GM19240 (cell line): ENCODE measurements around the gene CAMK2D.
"Not testable (repeated sequence)": the region's sequence is repeated elsewhere in the genome, so short reads cannot be mapped to it uniquely, and the experiment has no call there.

Experiments used
- DNase-seq: peaks from one replicate; pipeline ENCODE4 v3.0.0; 2011; ENCODE audit warnings: low spot score; ENCODE audit not compliant: insufficient read length

Gene CAMK2D

DNA sequence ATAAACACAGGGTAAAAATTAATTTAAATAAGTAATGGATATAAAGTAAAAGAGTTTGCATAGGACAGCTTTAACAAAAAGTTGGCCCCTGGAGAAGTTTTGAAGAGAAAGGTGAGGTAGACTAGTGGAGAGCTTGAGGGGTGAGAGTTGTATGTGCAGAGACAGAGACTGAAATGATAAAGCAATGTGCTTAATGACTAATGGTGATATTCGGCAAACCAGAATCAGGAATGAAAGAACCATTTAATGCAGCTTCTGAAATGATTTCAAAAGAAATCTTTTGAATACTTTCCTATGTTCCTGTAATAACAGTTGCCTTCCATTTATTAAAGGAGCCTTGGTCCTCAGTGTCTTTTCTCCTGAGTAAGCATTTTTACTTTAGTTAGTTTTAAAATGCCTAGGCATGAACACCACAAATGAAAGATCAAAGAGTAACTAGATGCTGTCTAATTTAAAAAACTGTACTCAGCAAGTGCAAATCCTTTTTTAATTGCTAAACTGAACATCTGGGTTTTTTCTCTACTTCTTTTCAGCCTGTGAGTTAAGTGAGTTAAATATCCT is 28.5 kb downstream of the CAMK2D start:
- no peak for DNase-seq

DNA sequence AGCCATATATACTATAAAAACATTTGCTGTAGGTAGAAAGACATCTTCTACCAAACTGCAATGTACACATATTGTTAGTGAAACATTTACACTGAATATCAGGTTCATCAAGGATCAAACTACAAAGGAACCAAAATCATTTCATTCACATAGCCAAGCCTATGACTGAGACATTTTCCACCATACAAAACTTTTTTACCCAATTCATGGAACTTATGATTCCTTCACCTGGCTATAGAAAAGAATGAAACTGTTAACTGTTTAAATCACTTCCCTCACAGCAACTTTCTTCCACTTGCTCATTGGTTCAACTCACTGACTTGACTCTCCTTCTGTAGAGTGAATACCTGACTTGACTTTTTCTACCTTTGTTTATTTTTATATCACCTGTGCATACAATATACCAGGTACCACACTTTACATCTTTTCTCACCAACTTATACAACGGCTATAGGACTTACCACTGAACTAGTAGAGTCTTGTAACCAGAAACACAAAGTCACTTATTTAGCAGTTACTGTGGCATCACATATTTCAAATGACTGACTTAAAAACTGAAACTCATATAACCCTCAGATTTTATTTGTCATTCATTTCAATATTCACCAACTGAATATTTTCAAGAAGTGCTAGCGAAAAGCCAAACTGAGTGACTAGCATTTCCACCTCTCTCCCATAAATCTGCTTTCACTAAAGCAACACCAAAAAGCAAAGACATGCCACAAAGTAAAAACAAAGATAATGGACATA is 30.9 kb downstream of the CAMK2D start:
- no peak for DNase-seq

DNA sequence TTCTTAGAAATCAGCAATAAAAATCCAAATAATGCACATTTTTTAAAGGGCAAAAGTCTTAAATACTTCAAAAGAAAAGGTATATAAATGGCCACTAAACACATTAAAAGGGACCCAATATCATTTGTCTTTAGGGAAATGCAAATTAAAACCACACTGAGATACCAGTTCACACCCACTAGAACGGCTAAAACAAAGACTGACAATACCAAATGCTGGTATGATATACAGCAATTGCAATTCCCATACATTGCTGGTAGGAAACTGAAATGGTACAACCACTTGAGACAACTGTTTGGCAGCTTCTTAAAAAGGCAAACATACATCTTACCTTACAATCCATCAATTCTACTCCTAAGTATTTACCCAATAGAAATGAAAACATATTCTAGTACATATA is 33.7 kb downstream of the CAMK2D start:
- DNase-seq, result no peak

DNA sequence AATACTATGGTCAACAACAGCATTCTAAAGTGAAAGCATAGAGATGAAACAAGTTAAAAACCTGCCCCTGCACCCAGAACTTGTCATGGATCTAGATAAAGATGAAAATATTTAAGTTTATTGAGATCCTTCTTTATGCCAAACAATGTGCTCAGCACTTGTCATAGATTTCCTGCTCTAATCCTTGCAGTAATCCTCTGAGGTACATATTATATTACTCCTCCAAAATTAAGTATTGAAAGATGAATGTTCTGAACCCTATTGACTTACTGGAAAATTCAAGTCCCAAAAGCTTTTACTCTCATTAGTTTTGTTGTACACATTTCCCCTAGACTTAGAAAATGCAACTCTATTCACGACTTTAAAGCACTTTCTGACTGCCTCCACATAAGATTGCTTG is 35.6 kb downstream of the CAMK2D start:
- no peak for DNase-seq

DNA sequence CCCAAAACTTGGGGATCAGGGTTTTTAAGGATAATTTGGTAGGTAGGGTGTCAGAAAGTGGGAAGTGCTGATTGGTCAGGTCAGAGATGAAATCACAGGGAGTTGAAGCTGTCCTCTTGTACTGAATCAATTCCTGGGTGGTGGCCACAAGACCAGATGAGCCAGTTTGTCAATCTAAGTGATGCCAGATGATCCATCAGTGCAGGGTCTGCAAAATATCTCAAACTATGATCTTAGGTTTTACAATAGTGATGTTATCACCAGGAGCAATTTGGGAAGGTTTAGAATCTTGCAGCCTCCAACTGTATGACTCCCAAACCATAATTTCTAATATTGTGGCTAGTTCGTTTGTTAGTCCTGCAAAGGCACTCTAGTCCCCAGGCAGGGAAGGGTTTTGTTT is 43.3 kb downstream of the CAMK2D start:
- no peak for DNase-seq

DNA sequence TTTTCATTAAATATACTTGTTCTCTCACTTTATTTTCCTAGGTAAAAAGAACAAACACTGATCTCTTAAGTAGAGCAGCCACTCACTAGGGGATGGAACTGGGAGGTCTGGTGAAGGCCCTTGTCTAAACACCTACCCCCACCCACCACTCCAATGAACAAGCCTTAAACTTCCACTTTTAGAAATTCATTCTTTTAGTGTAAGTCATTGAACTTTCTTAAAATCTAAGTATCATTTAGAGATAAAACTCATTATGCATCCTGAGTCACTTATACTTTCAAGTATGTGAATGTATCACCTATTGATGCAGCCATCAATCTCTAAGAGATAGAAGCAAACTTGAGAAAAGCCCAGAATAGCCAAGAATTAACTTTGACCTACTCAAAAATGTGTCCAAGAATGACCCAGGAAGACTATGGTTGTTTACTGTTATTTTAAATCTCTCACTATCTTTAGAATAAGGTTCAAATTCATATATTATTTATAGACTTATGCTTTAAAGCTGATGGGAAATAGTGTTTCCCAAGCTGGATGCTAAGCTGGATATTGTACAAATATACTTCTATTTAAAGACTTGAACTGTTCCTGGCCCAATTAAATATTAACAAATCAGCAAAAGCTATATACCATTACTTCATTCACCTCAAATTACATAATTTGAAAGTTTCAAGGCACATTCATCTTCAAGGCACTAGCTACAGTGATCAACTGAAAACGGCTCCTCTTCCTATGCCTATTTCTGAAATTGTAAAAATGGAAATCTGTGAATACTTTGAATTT is 49.5 kb downstream of the CAMK2D start:
- DNase-seq, result no peak

DNA sequence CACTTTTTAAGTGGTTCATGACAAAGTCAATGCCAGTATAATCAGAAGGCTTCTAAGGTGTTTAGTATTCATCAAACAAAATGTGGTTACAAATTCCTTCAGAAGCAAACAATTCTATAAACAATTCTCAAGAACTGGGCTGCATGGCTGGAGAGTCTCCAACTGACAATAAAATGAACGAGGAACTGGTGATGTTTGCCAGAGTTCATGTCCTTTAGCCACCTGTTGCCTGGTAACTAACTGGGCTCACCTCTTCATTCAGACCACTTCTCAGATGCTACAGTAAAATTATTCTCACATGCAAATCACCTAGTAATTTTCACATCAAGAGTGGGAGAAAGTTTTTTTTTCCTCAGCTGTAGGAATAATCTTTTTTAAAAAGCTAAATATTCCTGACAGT is 53.3 kb downstream of the CAMK2D start:
- no peak for DNase-seq

DNA sequence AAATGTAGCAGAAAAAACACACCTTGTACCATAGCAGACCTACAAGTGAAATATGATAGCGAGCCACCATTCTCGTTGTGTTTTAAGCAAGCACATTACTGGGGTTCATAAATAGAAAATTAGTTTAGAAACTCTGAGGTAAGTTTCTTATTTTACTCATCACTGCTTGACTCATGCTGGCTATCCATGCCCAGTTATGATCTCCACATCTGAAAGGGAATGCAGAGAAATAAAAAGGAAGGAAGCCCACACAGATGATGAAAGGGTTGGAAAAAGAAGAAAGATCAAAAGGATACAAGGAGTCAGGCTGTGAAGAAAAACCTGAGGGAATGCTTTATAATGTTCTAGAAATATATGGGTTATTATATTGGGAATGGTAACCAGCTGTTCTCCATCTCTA is 54.5 kb downstream of the CAMK2D start:
- no peak for DNase-seq

DNA sequence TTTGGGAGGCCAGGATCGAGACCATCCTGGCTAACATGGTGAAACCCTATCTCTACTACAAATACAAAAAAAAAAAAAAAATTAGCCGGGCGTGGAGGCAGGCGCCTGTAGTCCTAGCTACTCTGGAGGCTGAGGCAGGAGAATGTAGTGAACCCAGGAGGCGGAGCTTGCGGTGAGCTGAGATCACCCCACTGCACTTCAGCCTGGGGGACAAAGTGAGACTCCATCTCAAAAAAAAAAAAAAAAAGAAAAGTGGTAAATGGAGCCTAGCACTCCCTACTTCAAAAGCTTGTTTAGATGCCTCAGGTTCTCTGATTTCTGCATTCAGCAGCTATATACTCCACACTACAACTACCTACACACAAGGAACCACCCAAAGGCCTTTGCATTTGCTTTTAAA is 56.4 kb downstream of the CAMK2D start:
- not testable (repeated sequence) for DNase-seq

DNA sequence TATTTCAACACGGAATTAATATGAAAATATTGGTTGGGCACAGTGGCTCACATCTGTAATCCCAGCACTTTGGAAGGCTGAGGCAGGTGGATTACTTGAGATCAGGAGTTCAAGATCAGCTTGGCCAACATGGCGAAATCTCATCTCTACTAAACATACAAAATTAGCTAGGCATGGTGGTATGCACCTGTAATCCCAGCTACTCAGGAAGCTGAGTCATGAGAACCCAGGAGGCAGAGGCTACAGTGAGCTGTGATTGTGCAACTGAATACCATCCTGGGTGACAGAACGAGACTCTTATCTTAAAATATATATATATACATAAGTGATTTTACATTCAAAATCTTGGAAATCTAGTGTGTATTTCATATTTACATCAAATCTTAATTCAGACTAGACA is 58.9 kb downstream of the CAMK2D start:
- DNase-seq, result not testable (repeated sequence)

DNA sequence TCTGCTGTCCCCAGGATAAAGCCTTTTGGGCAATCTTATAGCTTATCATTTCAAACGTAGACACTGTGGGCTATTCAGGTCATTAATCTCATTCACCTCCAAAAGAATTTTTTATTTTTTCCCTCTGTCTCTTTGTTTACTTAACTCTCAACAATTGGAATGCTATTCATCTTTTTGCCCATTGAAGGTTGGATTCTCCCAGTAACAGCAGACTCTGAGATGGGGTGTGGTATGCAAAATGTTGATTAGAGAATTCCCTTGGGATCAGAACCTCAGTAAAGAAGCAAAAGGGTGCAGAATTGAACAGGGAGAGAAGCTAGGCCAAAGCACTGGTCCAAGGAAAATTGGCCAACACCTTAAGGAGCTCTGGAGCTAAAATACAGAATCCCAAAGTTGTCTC is 60.4 kb downstream of the CAMK2D start:
- no peak for DNase-seq

DNA sequence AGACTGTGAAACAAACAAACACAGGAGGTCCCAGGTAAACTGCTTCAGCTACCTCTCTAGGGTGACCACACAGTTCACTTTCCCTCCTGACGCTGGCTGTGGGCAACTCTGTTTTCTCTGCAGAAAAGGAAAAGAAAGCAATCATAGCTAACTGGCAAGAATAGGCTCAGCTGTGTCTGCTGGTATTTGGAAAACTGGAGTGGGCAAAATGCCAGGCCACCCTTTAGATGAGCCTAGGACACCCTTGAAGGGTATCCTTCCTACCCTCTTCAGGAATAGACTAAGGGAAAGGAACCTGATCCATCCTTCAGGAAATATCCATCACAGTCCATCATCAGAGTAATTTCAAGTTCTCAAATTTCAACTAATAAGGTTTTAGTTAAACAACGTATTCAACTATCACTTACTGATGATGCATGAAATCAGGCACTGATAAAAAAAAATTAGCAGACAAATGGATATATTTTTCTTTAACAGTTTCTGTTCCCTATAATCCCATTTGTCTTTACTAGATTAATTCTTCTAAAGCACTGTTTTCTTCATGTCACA is 60.9 kb downstream of the CAMK2D start:
- DNase-seq, result no peak

DNA sequence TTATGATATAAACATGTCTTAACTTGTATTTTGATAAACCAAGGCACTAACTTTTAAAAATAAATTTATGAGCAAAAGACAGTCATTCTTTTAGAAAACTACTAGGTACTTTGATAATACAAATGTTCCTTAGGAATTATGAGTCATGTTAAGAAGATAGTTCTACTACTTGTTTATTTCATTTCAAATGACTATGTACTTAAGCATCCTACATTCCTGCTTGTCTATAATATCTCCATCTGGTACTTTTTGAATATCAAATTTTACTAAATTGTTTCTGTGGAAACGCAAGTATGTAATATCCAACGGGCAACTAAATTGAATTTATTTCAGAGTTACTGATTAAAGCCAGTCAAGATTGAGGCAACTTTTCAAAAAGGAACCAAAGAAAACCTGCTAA is 61.8 kb downstream of the CAMK2D start:
- no peak for DNase-seq

DNA sequence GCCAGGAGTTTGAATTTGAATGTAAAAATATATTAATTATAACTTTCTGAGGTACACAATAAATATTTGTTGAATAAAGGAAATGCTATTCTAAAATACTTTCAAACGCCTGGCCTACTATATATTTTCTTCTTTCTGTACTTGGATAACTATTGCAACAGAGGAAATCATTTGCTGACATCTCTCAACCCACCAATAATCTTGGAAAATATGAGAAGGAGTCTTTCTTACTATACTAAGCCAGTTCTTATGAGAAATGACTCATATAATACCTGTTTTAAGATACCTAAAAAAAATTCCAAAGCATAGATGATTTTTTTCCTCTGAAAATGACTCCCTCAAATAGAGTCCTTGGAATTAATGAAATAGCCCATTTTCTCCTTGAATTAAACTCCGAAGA is 64.1 kb downstream of the CAMK2D start:
- DNase-seq, result no peak

DNA sequence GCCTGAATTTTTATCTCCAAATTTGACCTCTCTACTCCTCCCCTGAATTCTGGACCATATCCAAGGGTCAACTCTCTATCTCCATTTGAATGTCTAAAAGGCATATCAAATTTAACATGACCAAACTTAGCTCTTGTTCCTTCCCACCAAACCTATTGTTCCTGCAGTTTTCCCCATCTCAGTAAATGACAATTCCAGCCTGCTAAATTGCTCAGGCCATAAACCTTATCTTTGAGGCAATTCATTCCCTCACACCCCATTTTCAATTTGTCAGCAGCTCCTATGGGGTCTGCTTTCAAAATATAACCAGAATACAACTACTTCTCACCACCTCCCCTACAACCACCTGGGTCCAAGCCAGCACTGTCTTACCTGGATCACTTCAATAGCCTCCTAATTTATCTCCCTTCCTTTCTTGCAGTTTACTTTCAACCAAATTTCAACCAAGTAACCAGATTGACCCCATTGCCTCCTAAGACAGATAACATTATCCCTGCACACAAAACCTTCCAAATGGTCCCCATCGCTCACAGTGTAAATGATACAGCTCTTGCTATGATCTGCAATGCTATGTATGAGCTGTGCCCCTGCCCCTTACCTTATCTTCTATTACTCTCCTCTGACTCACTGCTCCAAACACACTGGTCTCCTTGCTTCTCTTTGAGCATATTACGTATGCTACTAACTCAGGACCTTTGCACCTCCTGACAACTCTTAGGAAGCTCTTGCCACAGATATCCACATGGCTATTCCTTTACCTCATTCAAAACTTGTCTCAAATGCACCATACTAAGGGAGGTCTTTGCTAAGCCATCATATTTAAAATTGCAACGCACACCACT is 66.0 kb downstream of the CAMK2D start:
- no peak for DNase-seq

DNA sequence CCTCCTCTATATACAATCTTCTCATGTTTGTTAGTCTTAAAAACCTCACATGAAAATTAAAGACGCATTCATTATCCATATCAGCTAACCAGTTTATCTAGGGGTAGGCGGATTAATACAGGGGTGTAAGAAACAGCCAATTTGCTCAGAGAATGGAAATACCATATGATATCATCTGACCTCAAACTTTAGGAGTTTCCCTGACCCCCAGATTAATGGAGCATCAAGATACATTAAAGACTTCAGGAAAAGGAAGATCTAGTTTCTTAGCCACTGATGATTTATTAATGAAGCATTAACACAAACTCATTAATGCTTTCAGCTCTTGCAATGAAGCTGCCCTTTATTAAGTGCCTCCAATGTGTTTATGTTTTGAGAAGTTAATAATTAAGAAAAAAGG is 67.5 kb downstream of the CAMK2D start:
- DNase-seq, result no peak

DNA sequence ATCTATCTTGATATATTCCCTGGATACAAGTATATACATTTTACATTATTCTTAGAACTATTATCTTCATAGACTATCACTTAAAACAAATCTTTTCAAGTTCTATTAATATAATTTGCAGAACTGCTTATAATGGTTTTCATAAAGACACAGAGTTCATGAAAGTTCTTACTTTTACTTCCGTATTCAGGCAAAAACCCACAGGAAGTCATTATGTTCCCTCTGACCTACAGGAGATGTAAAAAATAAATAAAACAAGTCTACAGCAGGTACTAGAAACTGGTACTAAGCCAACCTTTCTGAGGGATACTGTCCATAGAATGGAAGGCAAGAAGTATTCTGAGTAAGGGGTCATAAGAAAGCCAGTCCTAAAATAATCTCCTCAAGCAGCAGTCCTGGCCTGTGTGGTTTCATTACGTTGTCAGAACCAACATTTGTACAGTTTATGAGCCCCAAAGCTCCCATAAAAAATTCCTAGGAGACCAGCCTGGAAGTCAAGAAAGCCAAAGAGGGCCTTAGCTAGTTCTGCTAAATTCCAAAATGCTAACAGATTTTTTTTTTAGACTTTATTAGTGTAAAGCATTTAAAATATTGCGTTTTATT is 68.6 kb downstream of the CAMK2D start:
- DNase-seq, result no peak

DNA sequence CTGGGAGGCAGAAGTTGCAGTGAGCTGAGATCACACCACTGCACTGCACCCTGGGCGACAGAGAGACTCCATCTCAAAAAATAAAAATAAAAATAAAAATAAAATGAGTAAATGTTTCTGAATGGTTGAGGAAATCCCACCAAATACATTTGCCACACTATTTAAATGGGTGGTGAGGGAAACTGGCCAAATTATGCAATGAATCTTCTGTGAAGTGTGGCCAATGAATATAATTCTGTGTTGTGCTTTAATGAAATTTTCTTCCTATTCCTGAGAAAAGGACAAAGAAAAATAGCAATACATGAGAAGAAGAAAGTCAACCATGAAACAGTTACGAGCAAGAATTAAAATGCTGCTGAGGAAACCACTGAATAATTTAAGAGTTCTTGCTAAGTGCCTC is 69.9 kb downstream of the CAMK2D start:
- no peak for DNase-seq

DNA sequence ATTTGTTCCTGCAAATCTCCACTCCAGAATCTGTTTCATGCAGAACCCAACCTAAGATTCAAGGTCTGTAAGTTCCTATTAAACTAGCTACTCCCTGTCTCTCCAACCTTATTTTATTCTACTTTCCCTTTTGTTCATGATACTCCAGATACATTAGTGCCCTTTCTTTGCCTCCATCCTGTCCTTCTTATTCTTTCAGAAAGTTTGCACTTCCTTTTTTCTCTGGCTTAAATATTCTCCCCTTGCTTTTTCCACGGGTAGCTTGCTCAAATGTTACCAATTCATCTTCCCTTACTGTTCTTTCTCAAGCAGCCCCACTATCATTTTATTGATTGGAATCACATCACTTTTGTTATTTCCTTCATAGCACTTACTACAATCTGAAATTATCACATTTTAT is 72.1 kb downstream of the CAMK2D start:
- DNase-seq, result no peak

DNA sequence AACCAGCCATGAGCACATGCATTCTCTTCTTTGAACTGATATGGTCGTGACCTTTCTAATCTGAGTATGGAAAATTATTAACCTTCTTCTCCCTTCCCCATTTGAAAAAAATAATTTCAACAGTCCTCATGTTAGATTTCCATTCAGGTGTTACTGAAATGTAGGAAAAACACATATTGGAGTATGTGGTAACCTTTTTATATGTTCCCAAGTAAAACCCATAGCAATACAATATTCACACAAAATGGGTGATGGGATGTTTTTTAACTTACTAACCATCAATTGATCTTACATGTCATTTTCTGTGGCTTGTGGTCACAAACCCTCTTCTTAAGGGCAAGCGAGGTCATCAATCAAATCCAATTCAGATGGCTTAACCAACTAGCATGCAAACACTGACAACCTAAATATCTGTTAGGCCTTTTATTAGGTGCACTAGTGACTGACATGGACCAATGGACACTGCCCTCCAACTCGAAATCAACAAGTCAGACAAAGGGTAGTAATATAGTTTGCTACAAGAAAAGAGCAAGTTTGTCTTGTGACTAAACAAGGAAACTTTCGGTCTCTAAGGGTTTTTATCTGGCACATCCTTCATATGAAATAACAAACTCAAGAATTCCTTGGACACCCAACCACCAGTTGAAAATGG is 74.3 kb downstream of the CAMK2D start:
- no peak for DNase-seq

DNA sequence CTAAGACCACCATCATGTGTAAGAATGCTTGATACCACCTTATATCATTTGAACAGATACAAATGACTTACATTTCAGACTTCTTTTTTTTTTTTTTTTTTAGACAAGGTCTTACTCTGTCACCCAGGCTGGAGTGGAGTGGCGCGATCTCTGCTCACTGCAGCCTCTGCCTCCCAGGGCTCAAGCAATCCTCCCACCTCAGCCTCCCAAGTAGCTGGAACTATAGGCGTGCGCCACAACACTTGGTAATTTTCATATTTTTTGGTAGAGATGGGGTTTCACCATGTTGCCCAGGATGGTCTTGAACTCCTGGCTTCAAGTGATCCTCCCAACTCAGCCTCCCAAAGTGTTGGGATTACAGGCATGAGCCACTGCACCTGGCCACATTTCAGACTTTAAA is 76.4 kb downstream of the CAMK2D start:
- not testable (repeated sequence) for DNase-seq
